Thymus (tissue), 11 donors: ENCODE measurements around the gene ZNF30. TPM values are rescaled to one million over a fixed set of nuclear protein-coding genes. Genes with fewer than 3 reads are reported as not detected.
"Not testable (repeated sequence)": the region's sequence is repeated elsewhere in the genome, so short reads cannot be mapped to it uniquely, and the experiment has no call there.

Source experiments
- DNase-seq, 9 donors: peaks; one replicate each; pipeline ENCODE4 v3.0.0-alpha.2; 2013; ENCODE audit warnings: low spot score in 9 of 9, low read depth in 6 of 9, missing footprints in 1 of 9
- H3K27ac ChIP-seq, 2 donors: one replicate each; pipeline ENCODE4 v1.5.1; 2013; ENCODE audit warnings: control low read depth in 1 of 2, low read depth in 1 of 2, low read length in 1 of 2, mild to moderate bottlenecking in 1 of 2, moderate library complexity in 1 of 2
- H3K27me3 ChIP-seq, 2 donors: one replicate each; pipeline ENCODE4 v1.5.1; 2013; ENCODE audit warnings: low read length in 1 of 2; ENCODE audit not compliant: control insufficient read depth in 2 of 2, insufficient read depth in 1 of 2
- H3K36me3 ChIP-seq, 2 donors: one replicate each; pipeline ENCODE4 v1.5.1; 2013; ENCODE audit warnings: low read length in 1 of 2, mild to moderate bottlenecking in 1 of 2, moderate library complexity in 1 of 2; ENCODE audit not compliant: control insufficient read depth in 2 of 2, insufficient read depth in 2 of 2
- H3K4me1 ChIP-seq, 2 donors: one replicate each; pipeline ENCODE4 v1.5.1; 2013; ENCODE audit warnings: low read length in 2 of 2; ENCODE audit not compliant: control insufficient read depth in 2 of 2, insufficient read depth in 2 of 2
- H3K4me3 ChIP-seq, 2 donors: one replicate each; pipeline ENCODE4 v1.5.1; 2013; ENCODE audit warnings: low read length in 2 of 2, control low read depth in 1 of 2, mild to moderate bottlenecking in 1 of 2
- H3K9me3 ChIP-seq, 2 donors: one replicate each; pipeline ENCODE4 v1.5.1; 2013; ENCODE audit warnings: low read length in 1 of 2, mild to moderate bottlenecking in 1 of 2; ENCODE audit not compliant: control insufficient read depth in 2 of 2, insufficient read depth in 1 of 2
- WGBS: extraction: QIAGEN DNeasy Blood & Tissue Kit; methylation state at CpG from one replicate; pipeline ENCODE4 v1.1.7; 2013; 5-methylcytosine and 5-hydroxymethylcytosine counted together
- polyA plus RNA-seq: library from polyadenylated mRNA; stranded (reverse); fragments of 200-250 nt; gene quantifications from one replicate; pipeline ENCODE4 v1.2.3, GENCODE V29; 2013
- total RNA-seq: library from RNA; stranded (reverse); fragments of 120-200 nt; gene quantifications from one replicate; pipeline ENCODE4 v1.2.4, GENCODE V29; 2013
- donor health status: healthy.

Gene ZNF30
- total and polyA plus RNA-seq, 2 donors = 2.5 to 3.9 TPM

DNA sequence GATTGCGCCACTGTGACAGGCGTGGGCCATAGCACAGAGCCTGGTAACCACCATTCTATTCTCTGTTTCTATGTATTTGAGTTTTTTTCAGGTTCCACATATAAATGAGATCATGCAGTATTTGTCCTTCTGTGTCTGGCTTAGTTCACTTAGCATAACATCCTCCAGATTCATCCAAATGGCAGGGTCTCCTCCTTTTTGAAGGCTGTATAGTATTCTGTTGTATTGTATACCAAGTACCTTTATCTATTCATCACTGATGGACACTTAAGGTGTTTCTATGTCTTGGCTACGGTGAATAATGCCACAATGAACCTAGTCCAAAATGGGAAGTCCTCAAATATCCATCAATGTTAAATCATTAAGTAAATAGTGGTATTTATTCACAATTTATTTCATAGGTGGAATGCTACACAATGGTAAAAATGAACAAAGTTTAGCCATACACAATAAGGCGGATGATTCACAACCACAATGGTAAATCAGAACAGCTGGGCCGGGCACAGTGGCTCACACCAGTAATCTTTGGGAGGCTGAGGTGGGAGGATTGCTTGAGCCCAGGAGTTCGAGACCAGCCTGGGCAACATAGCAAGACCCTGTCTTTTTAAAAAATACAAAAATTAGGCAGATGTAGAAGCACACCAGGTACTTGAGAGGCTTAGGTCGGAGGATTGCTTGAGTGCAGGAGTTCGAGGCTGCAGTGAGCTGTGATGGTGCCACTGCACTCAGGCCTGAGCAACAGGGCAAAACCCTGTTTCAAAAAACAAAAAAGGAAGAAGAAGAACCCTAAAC lies 65.0 kb downstream of the ZNF30 start:
- no peak overlapping the region for H3K27ac ChIP-seq
- peaks cover 0 to 13% of the 10 kb centered on the region in 2 donors for H3K9me3 ChIP-seq
- 98% methylated on average over 8 of the region's 8 CpGs for WGBS
- DNase-seq = no peak
- H3K27me3 ChIP-seq = no peaks in the 10 kb centered on the region
- H3K36me3 ChIP-seq = no peaks in the 10 kb centered on the region
- peaks cover 10 to 19% of the 10 kb centered on the region in 2 donors for H3K4me1 ChIP-seq
- H3K4me3 ChIP-seq = no peak overlapping the region

DNA sequence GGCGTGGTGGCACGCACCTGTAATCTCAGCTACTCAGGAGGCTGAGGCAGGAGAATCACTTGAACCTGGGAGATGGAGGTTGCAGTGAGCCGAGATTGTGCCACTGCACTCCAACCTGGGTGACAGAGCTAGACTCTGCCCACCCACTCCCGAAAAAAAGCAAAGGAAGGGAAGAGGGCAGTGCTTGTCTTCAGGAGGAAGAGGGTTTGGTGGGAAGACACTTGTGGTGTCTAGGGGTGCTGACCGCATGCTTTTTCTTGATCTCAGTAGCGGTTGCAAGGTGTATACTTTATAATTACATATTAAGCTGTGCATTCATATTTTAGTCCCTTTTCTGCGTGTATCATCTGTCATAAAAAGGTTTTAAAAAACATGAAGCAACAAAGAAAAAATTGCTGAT lies 65.9 kb downstream of the ZNF30 start:
- 97% methylated on average over 7 of the region's 7 CpGs for WGBS

DNA sequence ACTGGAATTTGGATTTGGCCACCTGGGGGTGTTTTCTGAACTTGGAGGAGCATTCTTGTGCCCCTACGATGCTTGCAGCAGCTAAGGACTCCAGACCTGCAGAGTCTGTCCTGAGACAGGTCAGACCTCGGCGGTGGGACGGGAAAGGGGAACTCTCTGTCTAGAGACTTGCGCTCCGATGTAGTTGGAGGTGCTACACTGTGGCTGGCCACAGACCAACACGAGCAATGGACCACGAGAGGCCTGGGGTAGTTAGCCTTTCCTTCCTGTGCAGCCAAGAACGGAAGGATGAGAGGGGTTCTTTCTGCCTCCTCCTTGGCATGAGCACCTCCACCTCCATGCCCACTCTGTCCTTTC lies 67.6 kb downstream of the ZNF30 start:
- no peaks in the 10 kb centered on the region for H3K36me3 ChIP-seq
- no peaks in the 10 kb centered on the region for H3K27me3 ChIP-seq
- no peak for DNase-seq
- WGBS = 77% methylated on average over 9 of the region's 9 CpGs
- no peak overlapping the region for H3K27ac ChIP-seq
- no peak overlapping the region for H3K4me3 ChIP-seq
- H3K9me3 ChIP-seq = peaks cover 0 to 13% of the 10 kb centered on the region in 2 donors
- peaks cover 24 to 44% of the 10 kb centered on the region in 2 donors for H3K4me1 ChIP-seq

More for the DNA sequence above, 65.9 kb downstream of the ZNF30 start:
- DNase-seq, H3K36me3 ChIP-seq, H3K4me3 ChIP-seq, H3K27ac ChIP-seq, H3K27me3 ChIP-seq: not testable (repeated sequence)
- peaks cover 17 to 27% of the 10 kb centered on the region in 2 donors for H3K4me1 ChIP-seq
- H3K9me3 ChIP-seq = peaks cover 0 to 13% of the 10 kb centered on the region in 2 donors

Other genes starting within 250 kb of the ZNF30 start
- gene SCGB2B2, start 249.7 kb upstream of the ZNF30 start, total RNA-seq = 0.05 TPM
- 0.14 TPM for gene SCGB2B2, start 249.7 kb upstream of the ZNF30 start, polyA plus RNA-seq
- gene ZNF302, start 249.2 kb upstream of the ZNF30 start, total RNA-seq = 32.7 TPM
- 44.4 TPM for gene ZNF302, start 249.2 kb upstream of the ZNF30 start, polyA plus RNA-seq
- 21.5 TPM for gene ZNF181, start 192.7 kb upstream of the ZNF30 start, total RNA-seq
- gene ZNF181, start 192.7 kb upstream of the ZNF30 start, polyA plus RNA-seq = 14.2 TPM
- gene ZNF599, start 153.7 kb upstream of the ZNF30 start, total RNA-seq = 7.7 TPM
- gene ZNF599, start 153.7 kb upstream of the ZNF30 start, polyA plus RNA-seq = 9.5 TPM
- 5.4 TPM for gene ZNF792, start 37.3 kb downstream of the ZNF30 start, total RNA-seq
- 2.6 TPM for gene ZNF792, start 37.3 kb downstream of the ZNF30 start, polyA plus RNA-seq
- 18.7 TPM for gene GRAMD1A, start 73.4 kb downstream of the ZNF30 start, total RNA-seq
- gene GRAMD1A, start 73.4 kb downstream of the ZNF30 start, polyA plus RNA-seq = 51.9 TPM
- 0.28 TPM for gene SCN1B, start 103.6 kb downstream of the ZNF30 start, total RNA-seq
- 3.4 TPM for gene SCN1B, start 103.6 kb downstream of the ZNF30 start, polyA plus RNA-seq
- gene HPN, start 114.8 kb downstream of the ZNF30 start, total RNA-seq = 0.66 TPM
- gene HPN, start 114.8 kb downstream of the ZNF30 start, polyA plus RNA-seq = 0.82 TPM
- gene FXYD3, start 188.9 kb downstream of the ZNF30 start, total RNA-seq = 22.8 TPM
- 175 TPM for gene FXYD3, start 188.9 kb downstream of the ZNF30 start, polyA plus RNA-seq
- gene LGI4, start 208.2 kb downstream of the ZNF30 start, total RNA-seq = 0.52 TPM
- 9.8 TPM for gene LGI4, start 208.2 kb downstream of the ZNF30 start, polyA plus RNA-seq
- gene FXYD1, start 211.9 kb downstream of the ZNF30 start, total RNA-seq = 3.2 TPM
- gene FXYD1, start 211.9 kb downstream of the ZNF30 start, polyA plus RNA-seq = 17.1 TPM
- not detected for gene FXYD7, start 216.4 kb downstream of the ZNF30 start, total RNA-seq
- 1.9 TPM for gene FXYD7, start 216.4 kb downstream of the ZNF30 start, polyA plus RNA-seq
- 42.6 TPM for gene FXYD5, start 227.8 kb downstream of the ZNF30 start, total RNA-seq
- 136 TPM for gene FXYD5, start 227.8 kb downstream of the ZNF30 start, polyA plus RNA-seq